ENCODE results near the gene FAM168A.

Gene FAM168A

GRCh38 chr11:73556966-73557365 is 40.9 kb downstream of the FAM168A start:
- DNase-seq (ENCODE audit: low spot score) = no peak
- Mint-ChIP-seq H3K4me3 (no peak overlapping the region), H3K9me3 (no peaks in the 10 kb centered on the region), H3K27me3 (ENCODE audit: low read depth) (no peaks in the 10 kb centered on the region), H3K27ac (no peak overlapping the region), H3K4me1 (ENCODE audit: low read depth) (peaks cover 2% of the 10 kb centered on the region), H3K36me3 (ENCODE audit: low read depth) (peaks cover 4% of the 10 kb centered on the region)

- no peaks in the 10 kb centered on the region for H3K9me3 Mint-ChIP-seq
- peaks cover 8% of the 10 kb centered on the region for H3K4me1 Mint-ChIP-seq (ENCODE audit: low read depth)
- H3K4me3 Mint-ChIP-seq = no peak overlapping the region
- no peaks in the 10 kb centered on the region for H3K27me3 Mint-ChIP-seq (ENCODE audit: low read depth)
- H3K36me3 Mint-ChIP-seq (ENCODE audit: low read depth) = peaks cover 4% of the 10 kb centered on the region
- no peak for DNase-seq (ENCODE audit: low spot score)
- no peak overlapping the region for H3K27ac Mint-ChIP-seq
Observed at GRCh38 chr11:73555615-73556014, 42.3 kb downstream of the FAM168A start.

DNA sequence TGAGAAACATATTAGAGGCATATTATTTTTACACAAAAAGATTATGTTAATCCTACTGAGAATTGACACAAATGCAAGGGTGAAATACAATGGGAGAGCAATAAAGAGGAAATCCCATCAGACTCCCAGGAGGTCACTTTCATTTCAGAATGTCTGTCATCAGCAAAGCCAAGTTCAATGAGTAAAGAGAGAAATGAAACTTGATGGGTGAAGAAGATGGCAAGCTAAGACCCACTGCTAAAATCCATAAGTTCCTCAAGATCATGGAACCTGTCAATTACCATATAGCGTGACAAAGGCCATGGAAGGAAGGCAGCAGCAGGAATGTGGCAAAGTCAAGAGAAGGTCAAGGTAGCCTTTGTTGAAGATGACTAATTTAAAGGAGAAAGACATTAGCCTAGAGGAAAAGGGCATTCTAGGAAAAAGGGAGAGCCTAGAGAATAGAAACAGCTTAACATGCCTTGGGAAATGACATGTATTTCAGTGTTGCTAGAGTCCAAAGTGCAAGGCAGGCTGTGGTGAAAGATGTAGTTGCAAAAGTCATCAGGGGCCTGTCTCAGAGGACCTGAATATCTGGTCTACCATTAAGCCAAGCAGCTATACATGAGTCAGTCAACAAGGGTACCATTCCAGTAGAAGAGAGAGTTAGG is 43.1 kb downstream of the FAM168A start:
- H3K27me3 Mint-ChIP-seq (ENCODE audit: low read depth) = no peaks in the 10 kb centered on the region
- H3K27ac Mint-ChIP-seq = no peak overlapping the region
- H3K9me3 Mint-ChIP-seq = no peaks in the 10 kb centered on the region
- H3K36me3 Mint-ChIP-seq (ENCODE audit: low read depth) = peaks cover 4% of the 10 kb centered on the region
- DNase-seq (ENCODE audit: low spot score) = no peak
- H3K4me1 Mint-ChIP-seq (ENCODE audit: low read depth) = peaks cover 12% of the 10 kb centered on the region
- no peak overlapping the region for H3K4me3 Mint-ChIP-seq

DNA sequence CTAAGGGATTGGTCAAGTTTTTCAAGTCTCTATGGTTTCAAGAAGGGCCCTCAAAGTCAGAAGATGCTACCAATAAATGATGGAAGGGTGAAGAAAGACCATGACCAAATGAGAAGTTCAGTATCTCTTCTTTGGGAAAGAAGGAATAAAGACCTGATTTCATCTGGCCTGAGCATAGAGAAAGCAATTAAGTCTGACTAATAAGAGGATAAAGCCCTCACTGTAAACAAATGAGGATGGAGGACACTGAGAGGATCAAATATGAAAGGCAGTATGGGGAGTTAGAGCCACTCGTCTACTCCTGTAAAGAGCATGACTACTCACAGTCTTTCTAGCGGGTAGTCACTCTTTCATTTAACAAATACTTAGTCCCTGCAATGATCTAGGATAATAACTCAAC is 44.6 kb downstream of the FAM168A start:
- Mint-ChIP-seq H3K4me3 (no peak overlapping the region), H3K36me3 (ENCODE audit: low read depth) (peaks cover 4% of the 10 kb centered on the region), H3K27me3 (ENCODE audit: low read depth) (no peaks in the 10 kb centered on the region), H3K27ac (no peak overlapping the region), H3K9me3 (no peaks in the 10 kb centered on the region), H3K4me1 (ENCODE audit: low read depth) (peaks cover 12% of the 10 kb centered on the region)
- no peak for DNase-seq (ENCODE audit: low spot score)

DNA sequence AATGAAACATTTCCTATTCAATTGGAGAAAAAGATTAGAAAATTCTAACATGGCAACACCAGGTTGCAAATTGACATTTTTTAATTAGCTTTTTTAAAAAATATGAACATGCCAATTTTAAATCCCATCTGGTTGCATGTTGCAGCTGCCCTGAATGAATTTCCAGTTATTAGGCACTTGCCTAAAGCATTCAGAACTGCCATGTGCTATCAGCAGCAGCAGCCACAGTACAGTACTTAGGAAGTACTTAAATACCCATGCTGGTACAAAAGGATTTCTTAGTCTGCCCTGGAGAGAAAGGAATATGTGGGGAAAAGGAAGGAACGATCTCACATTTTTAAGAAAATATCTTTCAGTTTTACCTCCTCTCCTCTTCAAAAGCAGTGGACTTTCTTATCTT is 46.2 kb downstream of the FAM168A start:
- Mint-ChIP-seq H3K4me3 (no peak overlapping the region), H3K36me3 (ENCODE audit: low read depth) (peaks cover 1% of the 10 kb centered on the region), H3K9me3 (no peaks in the 10 kb centered on the region), H3K27ac (no peak overlapping the region), H3K27me3 (ENCODE audit: low read depth) (no peaks in the 10 kb centered on the region), H3K4me1 (ENCODE audit: low read depth) (peaks cover 18% of the 10 kb centered on the region)
- DNase-seq (ENCODE audit: low spot score) = no peak

DNA sequence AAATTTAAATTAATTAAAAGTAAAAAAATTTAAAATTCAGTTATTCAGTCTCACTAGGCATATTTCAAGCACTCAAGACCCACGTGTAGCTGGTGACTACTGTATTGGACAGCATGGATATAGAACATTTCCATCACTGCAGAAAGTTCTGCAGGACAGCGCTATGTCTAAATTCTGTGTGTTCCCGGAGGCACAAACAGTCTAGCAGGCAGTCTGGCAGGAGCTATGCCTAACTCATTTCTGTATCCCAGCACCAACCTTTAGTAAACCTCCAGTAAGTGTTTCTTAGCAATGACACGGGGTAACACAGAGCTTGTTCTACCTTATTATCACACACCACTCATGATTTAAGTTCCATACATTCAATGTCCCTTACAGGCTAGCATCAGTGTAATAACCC is 48.5 kb downstream of the FAM168A start:
- H3K4me1 Mint-ChIP-seq (ENCODE audit: low read depth) = peaks cover 16% of the 10 kb centered on the region
- no peak for DNase-seq (ENCODE audit: low spot score)
- no peak overlapping the region for H3K27ac Mint-ChIP-seq
- no peaks in the 10 kb centered on the region for H3K27me3 Mint-ChIP-seq (ENCODE audit: low read depth)
- no peaks in the 10 kb centered on the region for H3K9me3 Mint-ChIP-seq
- H3K36me3 Mint-ChIP-seq (ENCODE audit: low read depth) = peaks cover 1% of the 10 kb centered on the region
- no peak overlapping the region for H3K4me3 Mint-ChIP-seq

DNA sequence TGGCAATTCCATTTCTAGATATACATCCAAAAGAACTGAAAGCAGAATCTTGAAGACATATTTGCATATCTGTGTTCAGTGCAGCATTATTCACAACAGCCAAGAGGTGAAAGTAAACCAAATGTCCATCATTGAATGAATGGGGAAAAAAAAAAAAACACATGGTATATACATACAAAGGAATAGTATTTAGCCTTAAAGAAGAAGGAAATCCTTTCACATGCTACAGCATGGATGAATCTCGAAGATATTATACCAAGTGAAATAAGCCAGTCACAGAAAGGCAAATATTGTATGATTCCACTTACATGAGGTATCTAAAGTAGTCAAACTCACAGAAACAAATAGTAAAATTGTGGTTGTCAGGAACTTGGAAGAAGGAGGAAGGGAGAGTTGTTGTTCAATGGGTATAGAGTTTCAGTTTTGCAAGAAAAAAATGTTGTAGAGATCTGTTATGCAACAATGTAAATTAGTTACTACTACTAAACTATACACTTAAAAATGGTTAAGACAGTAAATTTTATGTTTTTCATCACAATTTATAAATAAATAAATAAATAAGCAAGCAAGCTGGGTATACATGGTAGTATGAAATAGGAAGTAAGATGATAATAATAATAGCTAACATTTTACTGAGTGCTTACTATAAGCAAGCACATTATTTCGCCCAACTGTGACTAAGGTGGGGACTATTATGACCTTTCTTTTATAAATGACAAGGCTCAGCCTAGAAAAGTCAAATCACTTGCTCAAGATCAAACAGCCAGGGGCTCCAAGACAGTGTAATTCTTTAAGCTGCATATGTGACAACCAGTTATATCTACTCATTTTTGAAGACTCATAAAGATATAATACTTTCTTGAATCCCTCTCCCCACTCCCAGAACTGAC is 50.0 kb downstream of the FAM168A start:
- no peaks in the 10 kb centered on the region for H3K27me3 Mint-ChIP-seq (ENCODE audit: low read depth)
- no peak overlapping the region for H3K4me3 Mint-ChIP-seq
- H3K27ac Mint-ChIP-seq = no peak overlapping the region
- no peaks in the 10 kb centered on the region for H3K36me3 Mint-ChIP-seq (ENCODE audit: low read depth)
- no peaks in the 10 kb centered on the region for H3K9me3 Mint-ChIP-seq
- no peak for DNase-seq (ENCODE audit: low spot score)
- H3K4me1 Mint-ChIP-seq (ENCODE audit: low read depth) = peaks cover 16% of the 10 kb centered on the region

DNA sequence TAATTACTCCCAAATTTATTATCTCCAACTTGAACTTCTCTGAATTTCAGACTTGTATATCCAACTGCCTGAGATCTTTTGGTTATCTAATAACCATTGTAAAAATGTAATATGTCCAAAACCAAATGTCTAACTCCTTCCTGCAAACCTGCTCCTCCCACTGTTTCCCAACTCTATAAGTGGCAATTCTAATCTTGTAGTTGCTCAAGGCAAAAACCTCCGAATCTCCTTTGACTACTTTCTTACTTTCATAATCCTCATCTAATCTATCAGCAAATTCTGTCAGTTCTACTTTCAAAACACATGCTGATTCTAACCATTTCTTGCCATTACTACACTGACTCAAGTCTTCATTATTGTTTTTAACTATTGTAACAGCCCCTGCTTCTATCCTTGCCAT is 55.7 kb downstream of the FAM168A start:
- no peak overlapping the region for H3K4me3 Mint-ChIP-seq
- no peak for DNase-seq (ENCODE audit: low spot score)
- H3K27ac Mint-ChIP-seq = no peak overlapping the region
- peaks cover 3% of the 10 kb centered on the region for H3K36me3 Mint-ChIP-seq (ENCODE audit: low read depth)
- no peaks in the 10 kb centered on the region for H3K27me3 Mint-ChIP-seq (ENCODE audit: low read depth)
- no peaks in the 10 kb centered on the region for H3K9me3 Mint-ChIP-seq
- peaks cover 18% of the 10 kb centered on the region for H3K4me1 Mint-ChIP-seq (ENCODE audit: low read depth)

GRCh38 chr11:73539506-73540084 is 58.3 kb downstream of the FAM168A start:
- peaks cover 20% of the 10 kb centered on the region for H3K4me1 Mint-ChIP-seq (ENCODE audit: low read depth)
- H3K27me3 Mint-ChIP-seq (ENCODE audit: low read depth) = no peaks in the 10 kb centered on the region
- H3K4me3 Mint-ChIP-seq = no peak overlapping the region
- DNase-seq (ENCODE audit: low spot score) = no peak
- H3K27ac Mint-ChIP-seq = no peak overlapping the region
- peaks cover 6% of the 10 kb centered on the region for H3K36me3 Mint-ChIP-seq (ENCODE audit: low read depth)
- H3K9me3 Mint-ChIP-seq = no peaks in the 10 kb centered on the region

GRCh38 chr11:73538381-73538872 is 59.5 kb downstream of the FAM168A start:
- DNase-seq (ENCODE audit: low spot score) = peak; percentile 5
- no peaks in the 10 kb centered on the region for H3K27me3 Mint-ChIP-seq (ENCODE audit: low read depth)
- H3K9me3 Mint-ChIP-seq = no peaks in the 10 kb centered on the region
- peak overlapping the region; percentile 90 for H3K27ac Mint-ChIP-seq
- peak overlapping the region; percentile 56 for H3K4me3 Mint-ChIP-seq
- peaks cover 6% of the 10 kb centered on the region for H3K36me3 Mint-ChIP-seq (ENCODE audit: low read depth)
- peaks cover 20% of the 10 kb centered on the region for H3K4me1 Mint-ChIP-seq (ENCODE audit: low read depth)

- peak overlapping the region; percentile 90 for H3K27ac Mint-ChIP-seq
- DNase-seq (ENCODE audit: low spot score) = no peak
- H3K4me1 Mint-ChIP-seq (ENCODE audit: low read depth) = peaks cover 20% of the 10 kb centered on the region
- H3K27me3 Mint-ChIP-seq (ENCODE audit: low read depth) = no peaks in the 10 kb centered on the region
- peaks cover 6% of the 10 kb centered on the region for H3K36me3 Mint-ChIP-seq (ENCODE audit: low read depth)
- no peaks in the 10 kb centered on the region for H3K9me3 Mint-ChIP-seq
- H3K4me3 Mint-ChIP-seq = peak overlapping the region; percentile 56
Observed at GRCh38 chr11:73537969-73538368, 59.9 kb downstream of the FAM168A start.

- H3K4me1 Mint-ChIP-seq (ENCODE audit: low read depth) = peaks cover 17% of the 10 kb centered on the region
- H3K27ac Mint-ChIP-seq = no peak overlapping the region
Observed at GRCh38 chr11:73536961-73537360, 61.0 kb downstream of the FAM168A start.

GRCh38 chr11:73532310-73532709 is 65.6 kb downstream of the FAM168A start:
- DNase-seq (ENCODE audit: low spot score) = no peak
- Mint-ChIP-seq H3K27ac (no peak overlapping the region), H3K36me3 (ENCODE audit: low read depth) (peaks cover 3% of the 10 kb centered on the region), H3K9me3 (no peaks in the 10 kb centered on the region), H3K27me3 (ENCODE audit: low read depth) (no peaks in the 10 kb centered on the region), H3K4me3 (no peak overlapping the region), H3K4me1 (ENCODE audit: low read depth) (peaks cover 16% of the 10 kb centered on the region)

More at GRCh38 chr11:73536961-73537360, 61.0 kb downstream of the FAM168A start:
- no peak for DNase-seq (ENCODE audit: low spot score)
- Mint-ChIP-seq H3K9me3 (no peaks in the 10 kb centered on the region), H3K36me3 (ENCODE audit: low read depth) (peaks cover 6% of the 10 kb centered on the region), H3K27me3 (ENCODE audit: low read depth) (no peaks in the 10 kb centered on the region), H3K4me3 (no peak overlapping the region)

DNA sequence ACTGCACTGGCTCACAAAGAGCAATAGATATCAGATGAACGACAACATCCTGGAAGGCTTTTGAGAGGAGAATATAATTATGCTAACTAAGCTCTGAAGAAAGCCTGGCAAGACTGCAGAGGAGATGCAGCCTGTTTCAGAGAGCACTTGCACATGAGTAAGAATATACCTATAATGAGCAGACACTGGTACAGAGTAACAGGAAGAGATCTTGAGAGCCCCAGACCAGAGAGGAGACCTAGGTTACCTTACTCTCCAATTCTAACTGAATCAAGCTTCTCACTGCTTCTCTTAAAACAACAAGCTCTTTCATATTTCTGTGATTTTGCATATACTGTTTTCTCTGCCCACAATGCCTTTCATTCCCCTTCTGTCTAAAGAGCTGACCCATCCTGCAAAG is 66.5 kb downstream of the FAM168A start:
- Mint-ChIP-seq H3K4me3 (no peak overlapping the region), H3K4me1 (ENCODE audit: low read depth) (peaks cover 15% of the 10 kb centered on the region), H3K27me3 (ENCODE audit: low read depth) (no peaks in the 10 kb centered on the region)

More for the DNA sequence above, 66.5 kb downstream of the FAM168A start:
- no peaks in the 10 kb centered on the region for H3K9me3 Mint-ChIP-seq
- H3K27ac Mint-ChIP-seq = no peak overlapping the region
- H3K36me3 Mint-ChIP-seq (ENCODE audit: low read depth) = peaks cover 3% of the 10 kb centered on the region
- no peak for DNase-seq (ENCODE audit: low spot score)
